ENCODE data around the gene BICDL1. TPM values are rescaled to one million over a fixed set of nuclear protein-coding genes. Genes with fewer than 3 reads are reported as not detected.
"Not testable (repeated sequence)": the region's sequence is repeated elsewhere in the genome, so short reads cannot be mapped to it uniquely, and the experiment has no call there.

The BICDL1 gene
- total RNA-seq, 1 donor from 2014 or later, result 0.35 TPM

- no peak for ATAC-seq (ENCODE audit: poor library complexity)
- DNase-seq, result no peak
- intact Hi-C loops (cut with DNase I), result no loop called here
Measured at GRCh38 chr12:119998471-119999245, 9.6 kb downstream of the BICDL1 start.

- ATAC-seq (ENCODE audit: poor library complexity) (no peak), DNase-seq (no peak)
- intact Hi-C loops (cut with DNase I), result no loop called here
Measured at GRCh38 chr12:120000556-120000955, 11.5 kb downstream of the BICDL1 start.

GRCh38 chr12:120006258-120006975, 17.4 kb downstream of the BICDL1 start:
- intact Hi-C loops (cut with DNase I), result no loop called here

DNA sequence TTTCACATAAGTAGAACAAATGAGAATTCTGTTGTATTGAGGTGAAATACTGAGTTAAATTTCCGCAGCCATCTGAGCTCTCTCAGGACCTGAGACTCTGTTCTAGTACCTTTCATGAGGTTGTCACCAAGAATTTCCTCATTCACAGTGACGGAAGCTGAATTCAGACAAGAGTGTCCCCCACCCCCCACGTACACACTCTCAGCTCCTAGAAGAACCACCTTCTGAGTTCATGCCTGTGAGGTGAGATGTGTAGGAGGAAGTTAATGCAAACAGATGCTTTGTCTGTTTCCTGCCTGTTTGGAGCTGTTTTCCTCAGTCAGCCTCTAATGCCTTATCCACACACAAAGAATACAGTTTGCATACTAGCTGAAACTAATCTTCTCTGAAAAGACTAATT, 18.2 kb downstream of the BICDL1 start:
- ATAC-seq (ENCODE audit: poor library complexity) (no peak), DNase-seq (no peak)

More at GRCh38 chr12:120006258-120006975, 17.4 kb downstream of the BICDL1 start:
- ATAC-seq (ENCODE audit: poor library complexity), result no peak
- no peak for DNase-seq

DNA sequence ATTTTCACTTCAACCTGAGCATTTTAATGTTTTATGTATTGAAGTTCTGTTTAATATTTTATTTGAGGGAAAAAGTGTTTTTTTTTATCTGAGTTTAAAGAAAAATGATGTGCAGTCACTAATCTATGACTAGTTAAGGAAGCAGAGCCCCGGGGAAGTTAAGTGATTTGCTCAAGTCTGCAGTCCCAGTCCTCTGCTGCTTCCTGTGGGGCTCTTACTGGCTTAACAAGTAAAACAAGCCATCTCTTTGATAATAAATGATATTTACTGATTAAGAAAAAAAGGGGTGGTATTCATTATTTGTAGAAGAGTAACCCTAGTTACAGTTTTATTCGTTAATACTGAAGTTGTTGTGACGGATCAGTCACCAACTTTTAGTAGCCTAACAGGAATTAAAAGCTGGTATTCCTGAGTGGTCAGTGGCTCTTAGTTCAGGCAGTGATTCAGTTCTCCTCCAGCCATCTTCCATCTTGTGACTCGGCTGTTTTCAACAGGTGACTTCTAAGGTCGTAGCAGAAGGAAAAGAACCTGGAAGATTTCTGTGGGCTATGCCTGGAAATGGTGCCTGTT, 21.7 kb downstream of the BICDL1 start:
- ATAC-seq (ENCODE audit: poor library complexity) (no peak), DNase-seq (no peak)
- intact Hi-C loops (cut with DNase I), result no loop called here

More for the DNA sequence above, 18.2 kb downstream of the BICDL1 start:
- intact Hi-C loops (cut with DNase I), result no loop called here

DNA sequence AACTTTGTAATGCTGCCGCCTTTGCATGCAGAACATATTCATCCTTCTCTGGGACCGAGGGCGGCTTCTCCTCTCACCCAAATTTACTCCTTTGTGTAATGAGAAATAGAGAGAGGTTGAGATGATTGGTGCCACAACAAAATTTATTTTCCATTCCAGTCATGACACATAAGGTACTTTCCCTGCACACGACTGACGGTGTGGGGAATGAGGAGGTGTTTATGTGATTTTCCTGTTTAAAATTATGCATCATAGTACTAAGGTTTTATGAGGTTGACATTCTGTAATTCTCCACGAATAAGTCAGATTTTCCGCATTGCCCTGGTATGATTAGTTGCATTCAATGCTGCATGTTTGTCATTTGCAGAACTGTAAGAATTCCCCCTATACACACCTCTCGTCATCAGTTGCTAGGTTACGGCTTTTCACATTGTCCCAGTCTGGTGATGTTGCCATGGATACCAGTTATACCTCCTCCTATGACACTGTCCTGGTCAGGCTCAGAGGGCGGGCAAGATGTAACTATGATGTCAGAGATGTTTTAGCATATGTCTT, 23.1 kb downstream of the BICDL1 start:
- intact Hi-C loops (cut with DNase I), result no loop called here
- DNase-seq (no peak), ATAC-seq (ENCODE audit: poor library complexity) (no peak)

DNA sequence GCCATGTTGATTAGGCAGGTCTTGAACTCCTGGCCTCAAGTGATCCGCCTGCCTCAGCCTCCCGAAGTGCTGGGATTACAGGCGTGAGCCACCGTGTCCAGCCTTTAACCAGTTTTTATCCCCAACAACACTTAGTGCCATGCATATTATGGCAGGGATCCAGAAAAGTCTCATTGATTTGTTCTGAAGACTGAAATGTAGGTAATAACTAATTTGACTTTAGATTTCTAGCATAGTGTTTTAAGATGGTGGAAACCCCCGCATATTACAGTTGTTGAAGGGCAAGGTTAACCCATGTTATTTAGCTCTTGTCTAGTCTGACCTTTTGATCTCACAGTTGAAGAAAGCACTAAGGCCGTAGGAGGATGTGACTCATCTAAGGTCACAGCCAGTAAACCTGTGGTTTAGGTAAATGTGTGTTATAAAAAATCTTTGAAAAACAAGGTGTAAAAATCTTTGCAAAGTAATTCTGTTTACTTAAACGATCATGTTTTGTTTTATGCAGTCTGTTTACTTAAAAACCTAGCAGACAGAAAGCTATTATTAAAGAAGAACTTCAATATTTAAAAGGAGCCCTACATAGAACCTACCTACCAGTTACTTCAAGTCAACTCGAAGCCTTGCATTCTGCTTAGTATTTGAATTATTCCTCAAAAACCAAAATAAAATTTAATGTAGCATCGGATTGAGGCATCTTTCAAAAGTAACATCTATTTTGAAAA, 24.8 kb downstream of the BICDL1 start:
- intact Hi-C loops (cut with DNase I), result no loop called here
- ATAC-seq (ENCODE audit: poor library complexity), result no peak
- DNase-seq, result no peak

- intact Hi-C loops (cut with DNase I); ATAC-seq (ENCODE audit: poor library complexity); DNase-seq: not testable (repeated sequence)
Measured at GRCh38 chr12:120014381-120014735, 25.3 kb downstream of the BICDL1 start.

- ATAC-seq (ENCODE audit: poor library complexity), result no peak
- intact Hi-C loops (cut with DNase I), result no loop called here
Measured at GRCh38 chr12:120015313-120015712, 26.3 kb downstream of the BICDL1 start.

GRCh38 chr12:120016199-120016598, 27.2 kb downstream of the BICDL1 start:
- intact Hi-C loops (cut with DNase I); ATAC-seq (ENCODE audit: poor library complexity); DNase-seq: not testable (repeated sequence)

More at GRCh38 chr12:120015313-120015712, 26.3 kb downstream of the BICDL1 start:
- no peak for DNase-seq

GRCh38 chr12:120019197-120019596, 30.2 kb downstream of the BICDL1 start:
- no peak for ATAC-seq (ENCODE audit: poor library complexity)
- intact Hi-C loops (cut with DNase I), result no loop called here

DNA sequence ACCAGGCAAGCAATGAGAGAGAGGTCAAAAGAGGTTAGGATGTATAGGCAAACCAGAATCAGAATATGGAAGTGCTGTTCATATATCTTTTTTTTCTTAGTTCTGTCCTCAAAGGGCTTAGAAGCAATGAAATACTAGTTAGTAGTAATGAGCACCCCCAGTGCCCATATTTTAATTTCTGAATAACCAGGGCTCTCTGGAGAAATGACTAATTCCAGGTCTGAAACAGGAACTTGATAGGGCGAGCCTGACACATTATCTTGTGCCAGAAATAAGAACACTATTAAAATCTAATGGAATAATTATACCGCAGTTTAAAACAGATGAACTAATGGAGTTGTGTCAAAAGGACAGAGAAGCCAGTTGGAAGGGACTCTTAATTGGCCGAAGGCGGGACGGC, 30.9 kb downstream of the BICDL1 start:
- DNase-seq (no peak), ATAC-seq (ENCODE audit: poor library complexity) (no peak)
- intact Hi-C loops (cut with DNase I), result no loop called here

More at GRCh38 chr12:120019197-120019596, 30.2 kb downstream of the BICDL1 start:
- DNase-seq, result no peak

- intact Hi-C loops (cut with DNase I), result no loop called here
- ATAC-seq (ENCODE audit: poor library complexity) (no peak), DNase-seq (no peak)
Measured at GRCh38 chr12:120024193-120024592, 35.2 kb downstream of the BICDL1 start.

DNA sequence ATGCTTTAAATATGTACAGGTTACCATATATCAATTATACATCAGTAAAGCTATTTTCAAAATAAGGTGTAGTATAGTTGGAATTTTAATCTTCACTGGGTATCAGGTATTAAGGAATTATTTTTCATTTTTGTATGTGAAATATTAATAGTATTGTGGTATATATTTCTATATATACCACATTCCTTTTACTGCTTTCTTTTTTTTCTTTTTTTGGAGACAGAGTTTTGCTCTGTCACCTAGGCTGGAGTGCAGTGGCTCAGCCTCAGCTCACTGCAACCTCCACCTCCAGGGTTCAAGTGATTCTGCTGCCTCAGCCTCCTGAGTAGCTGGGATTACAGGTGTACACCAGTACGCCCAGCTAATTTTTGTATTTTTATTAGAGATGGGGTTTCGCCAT, 36.6 kb downstream of the BICDL1 start:
- ATAC-seq (ENCODE audit: poor library complexity), result no peak
- DNase-seq, result no peak
- intact Hi-C loops (cut with DNase I), result no loop called here

- ATAC-seq (ENCODE audit: poor library complexity) (no peak), DNase-seq (no peak)
- intact Hi-C loops (cut with DNase I), result no loop called here
Measured at GRCh38 chr12:120032242-120032641, 43.2 kb downstream of the BICDL1 start.

- ATAC-seq (ENCODE audit: poor library complexity), result no peak
- DNase-seq, result no peak
- intact Hi-C loops (cut with DNase I), result no loop called here
Measured at GRCh38 chr12:120037851-120038250, 48.8 kb downstream of the BICDL1 start.

DNA sequence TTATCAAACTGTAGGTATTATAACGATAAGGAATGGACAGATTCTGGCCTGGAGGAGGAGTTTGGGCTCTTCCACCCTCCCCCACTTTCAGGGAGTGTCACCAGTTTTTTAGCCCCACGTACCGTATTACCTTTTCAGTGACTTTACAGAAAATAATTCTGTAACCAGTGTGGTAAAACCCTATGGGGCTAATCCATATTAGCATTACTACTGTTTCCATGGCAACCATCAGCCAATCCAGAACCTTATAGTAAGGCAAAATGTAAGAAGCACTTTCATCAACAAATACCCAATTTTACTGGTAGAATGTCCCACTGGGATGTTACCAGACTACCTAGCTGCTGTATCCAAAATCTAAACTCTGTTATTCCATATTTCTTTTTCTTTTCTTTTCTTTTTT, 50.7 kb downstream of the BICDL1 start:
- no peak for ATAC-seq (ENCODE audit: poor library complexity)
- intact Hi-C loops (cut with DNase I), result no loop called here
- DNase-seq, result no peak

DNA sequence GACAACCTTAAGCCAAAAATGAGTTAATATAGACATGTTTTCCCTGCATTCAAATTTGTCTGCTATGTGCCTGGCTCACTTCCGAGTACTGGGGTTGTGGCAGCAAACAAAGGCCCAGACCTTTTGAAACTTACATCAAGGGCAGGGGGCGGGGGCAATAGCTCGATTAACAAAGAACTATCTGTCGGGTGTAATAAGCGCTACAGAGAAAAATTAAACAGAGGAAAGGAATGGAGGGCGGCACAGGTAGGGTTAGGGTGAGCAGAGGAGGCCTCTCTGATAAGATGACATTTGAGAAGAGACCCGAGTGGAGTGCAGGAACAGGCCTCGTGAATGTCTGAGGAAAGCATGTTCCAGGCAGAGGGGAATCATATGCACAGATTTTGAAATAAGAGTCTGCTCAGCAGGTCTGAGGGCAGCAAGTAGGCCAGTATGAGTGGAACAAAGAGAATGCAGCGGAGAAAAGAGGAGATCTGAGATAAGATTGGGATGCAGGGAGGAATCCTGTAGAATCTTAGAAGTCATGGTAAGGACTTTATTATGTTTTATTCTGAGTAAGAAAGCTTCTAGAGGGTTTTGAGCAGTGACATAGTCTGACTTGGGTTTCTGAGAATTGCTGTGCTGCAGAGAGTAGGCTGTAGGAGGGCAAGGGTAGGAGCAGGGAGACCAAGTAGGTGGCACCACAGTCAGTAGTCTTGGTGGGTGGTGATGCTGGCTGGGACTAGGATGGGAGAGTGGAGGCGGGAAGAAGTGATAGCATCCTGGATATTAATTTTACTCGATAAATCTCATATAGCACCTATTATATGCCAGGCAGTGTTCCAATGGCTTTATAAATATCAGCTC, 52.6 kb downstream of the BICDL1 start:
- intact Hi-C loops (cut with DNase I), result no loop called here
- no peak for DNase-seq
- no peak for ATAC-seq (ENCODE audit: poor library complexity)
